T-helper 2 cell treated with Interferon-gamma antibody and Interleukin-4, amounts not matched to agents 5 μg/mL and 100 μg/mL, for 36 hours (primary cell): Measurements from ENCODE around the gene BRMS1L.
"Not testable (repeated sequence)": the region's sequence is repeated elsewhere in the genome, so short reads cannot be mapped to it uniquely, and the experiment has no call there.

Experiments used
- DNase-seq: peaks from one replicate; pipeline ENCODE4 v3.0.0; 2021; ENCODE audit warnings: low spot score
- H3K27ac Mint-ChIP-seq: one replicate; pipeline ENCODE4 v1.8.0; 2021; ENCODE audit warnings: mild to moderate bottlenecking, mixed read lengths
- H3K27me3 Mint-ChIP-seq: one replicate; pipeline ENCODE4 v1.8.0; 2021; ENCODE audit warnings: low read depth, mixed read lengths
- H3K36me3 Mint-ChIP-seq: one replicate; pipeline ENCODE4 v1.8.0; 2021; ENCODE audit warnings: low read depth, mixed read lengths
- H3K4me1 Mint-ChIP-seq: one replicate; pipeline ENCODE4 v1.8.0; 2021; ENCODE audit warnings: low read depth, mixed read lengths
- H3K4me3 Mint-ChIP-seq: one replicate; pipeline ENCODE4 v1.8.0; 2022; ENCODE audit warnings: mild to moderate bottlenecking, moderate library complexity, mixed read lengths
- H3K9me3 Mint-ChIP-seq: one replicate; pipeline ENCODE4 v1.8.0; 2021; ENCODE audit warnings: mixed read lengths

The BRMS1L gene, protein sequence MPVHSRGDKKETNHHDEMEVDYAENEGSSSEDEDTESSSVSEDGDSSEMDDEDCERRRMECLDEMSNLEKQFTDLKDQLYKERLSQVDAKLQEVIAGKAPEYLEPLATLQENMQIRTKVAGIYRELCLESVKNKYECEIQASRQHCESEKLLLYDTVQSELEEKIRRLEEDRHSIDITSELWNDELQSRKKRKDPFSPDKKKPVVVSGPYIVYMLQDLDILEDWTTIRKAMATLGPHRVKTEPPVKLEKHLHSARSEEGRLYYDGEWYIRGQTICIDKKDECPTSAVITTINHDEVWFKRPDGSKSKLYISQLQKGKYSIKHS

DNA sequence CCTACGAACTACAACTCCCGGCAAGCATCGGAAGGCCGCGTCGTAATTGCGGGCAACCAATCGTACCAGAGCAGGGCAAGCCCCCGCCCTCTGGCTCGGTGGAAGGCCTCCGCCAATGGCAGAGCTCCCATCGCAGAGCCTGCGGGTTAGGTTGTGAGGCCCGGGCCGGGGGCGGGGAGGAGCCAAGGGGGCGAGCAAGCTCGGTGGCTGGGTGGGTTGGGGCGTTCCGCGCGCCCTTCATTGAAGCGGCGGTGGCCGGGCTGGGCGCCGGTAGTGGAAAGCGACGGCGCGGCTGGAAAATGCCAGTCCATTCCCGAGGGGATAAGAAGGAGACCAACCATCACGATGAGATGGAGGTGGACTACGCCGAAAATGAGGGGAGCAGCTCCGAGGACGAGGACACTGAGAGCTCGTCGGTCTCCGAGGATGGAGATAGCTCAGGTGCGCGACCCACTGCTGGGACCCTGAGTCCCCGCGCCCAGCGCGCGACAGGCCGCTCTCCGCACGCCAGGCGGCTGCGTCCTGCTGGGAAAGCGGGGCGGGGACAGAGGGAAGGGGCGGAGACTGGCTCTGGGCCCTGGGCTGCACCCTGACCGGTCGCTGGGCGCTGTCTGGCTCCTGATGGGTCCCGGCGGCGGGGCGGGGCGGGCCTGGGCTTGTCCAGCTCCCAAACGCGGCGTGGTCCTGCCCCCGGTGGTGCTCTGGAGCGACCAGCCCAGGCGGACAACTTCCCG is at the start of gene BRMS1L:
Gene BRMS1L (plus strand): TSS at position 121 of the 734 bp plus-strand sequence. CDS start 179 bp downstream, at position 300.
- Mint-ChIP-seq H3K4me3 (peak within 1 kb of the TSS; percentile 94), H3K9me3 (no peaks in the 10 kb centered on the region), H3K27ac (peak within 1 kb of the TSS; percentile 92), H3K4me1 (peaks cover 22% of the 10 kb centered on the region), H3K27me3 (no peaks in the 10 kb centered on the region), H3K36me3 (peaks cover 4% of the 10 kb centered on the region)
- peak; percentile 98 for DNase-seq

DNA sequence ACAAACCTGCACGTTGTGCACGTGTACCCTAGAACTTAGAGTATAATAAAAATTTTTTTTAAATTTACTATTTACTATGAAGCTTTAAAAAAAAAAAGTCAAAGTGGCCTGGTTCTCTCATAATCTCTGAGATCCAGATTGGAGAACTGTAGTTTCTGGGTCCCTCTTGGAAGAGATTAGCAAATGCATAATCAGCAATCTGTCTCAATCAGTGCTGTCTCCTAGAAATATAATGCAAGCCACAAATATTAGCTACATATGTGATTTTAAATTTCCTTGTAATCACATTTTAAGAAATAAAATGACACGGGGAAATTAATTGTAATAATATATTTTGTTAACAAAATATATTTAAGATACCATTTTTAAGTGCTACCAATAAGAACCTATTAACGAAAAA is 49.3 kb upstream of the BRMS1L start:
- Mint-ChIP-seq H3K9me3 (peaks cover 16% of the 10 kb centered on the region), H3K36me3 (peaks cover 8% of the 10 kb centered on the region), H3K27ac (no peak overlapping the region), H3K27me3 (no peaks in the 10 kb centered on the region), H3K4me3 (no peak overlapping the region), H3K4me1 (peaks cover 2% of the 10 kb centered on the region)
- DNase-seq: no peak

DNA sequence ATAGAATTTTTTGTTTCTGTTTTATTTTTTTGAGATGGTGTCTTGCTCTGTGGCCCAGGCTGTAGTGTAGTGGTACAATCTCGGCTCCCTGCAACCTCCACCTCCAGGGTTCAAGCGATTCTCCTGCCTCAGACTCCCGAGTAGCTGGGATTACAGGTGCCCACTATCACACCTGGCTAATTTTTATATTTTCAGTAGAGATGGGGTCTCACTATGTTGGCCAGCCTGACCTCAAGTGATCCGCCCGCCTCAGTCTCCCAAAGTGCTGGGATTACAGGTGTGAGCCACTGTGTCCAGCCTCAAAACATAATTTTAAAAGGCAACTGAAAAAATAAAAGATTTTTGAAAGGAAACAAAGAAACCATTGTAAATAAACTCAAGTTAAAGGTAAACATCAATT is 48.6 kb upstream of the BRMS1L start:
- DNase-seq, H3K4me3 Mint-ChIP-seq, H3K27ac Mint-ChIP-seq, H3K4me1 Mint-ChIP-seq, H3K36me3 Mint-ChIP-seq, H3K27me3 Mint-ChIP-seq: not testable (repeated sequence)
- peaks cover 16% of the 10 kb centered on the region for H3K9me3 Mint-ChIP-seq

DNA sequence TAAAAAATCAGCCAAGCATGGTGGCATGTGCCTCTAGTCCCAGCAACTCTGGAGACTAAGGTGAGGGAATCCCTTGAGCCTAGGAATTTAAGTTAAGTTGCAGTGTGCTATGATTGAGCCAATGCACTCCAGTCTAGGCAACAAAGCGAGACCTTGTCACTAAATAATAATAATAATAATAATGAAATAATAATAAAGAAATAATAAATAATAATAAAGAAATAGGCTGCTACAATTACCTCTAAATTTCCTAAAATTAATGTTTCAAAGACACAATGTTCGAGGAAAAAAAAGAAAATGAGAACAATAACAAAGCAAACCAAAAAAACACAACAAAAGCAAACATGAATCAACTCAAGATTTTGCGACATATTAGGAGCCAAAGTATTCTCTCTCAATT is 46.8 kb upstream of the BRMS1L start:
- Mint-ChIP-seq H3K4me3 (no peak overlapping the region), H3K9me3 (peaks cover 16% of the 10 kb centered on the region), H3K27me3 (no peaks in the 10 kb centered on the region), H3K36me3 (peaks cover 5% of the 10 kb centered on the region), H3K4me1 (peaks cover 3% of the 10 kb centered on the region), H3K27ac (no peak overlapping the region)
- no peak for DNase-seq

DNA sequence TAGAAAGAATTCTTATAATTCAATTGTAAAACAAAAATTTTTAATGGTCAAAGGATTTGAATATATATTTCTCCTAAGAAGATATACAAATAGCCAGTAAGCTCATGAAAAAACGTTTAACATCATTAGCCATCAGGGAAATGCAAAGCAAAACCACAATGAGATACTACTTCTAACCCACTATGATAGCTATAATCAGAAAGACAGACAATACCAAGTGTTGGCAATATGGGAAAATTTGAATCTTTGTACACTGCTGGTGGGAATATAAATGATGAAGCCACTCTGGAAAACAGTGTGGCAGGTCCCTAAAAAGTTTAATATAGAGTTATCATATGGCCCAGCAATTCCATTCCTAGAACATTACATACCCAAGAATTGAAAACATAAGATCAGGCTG is 42.4 kb upstream of the BRMS1L start:
- H3K27ac Mint-ChIP-seq: no peak overlapping the region
- peaks cover 16% of the 10 kb centered on the region for H3K9me3 Mint-ChIP-seq
- H3K36me3 Mint-ChIP-seq: peaks cover 1% of the 10 kb centered on the region
- H3K4me1 Mint-ChIP-seq: peaks cover 5% of the 10 kb centered on the region
- no peak for DNase-seq
- H3K27me3 Mint-ChIP-seq: no peaks in the 10 kb centered on the region
- H3K4me3 Mint-ChIP-seq: no peak overlapping the region

DNA sequence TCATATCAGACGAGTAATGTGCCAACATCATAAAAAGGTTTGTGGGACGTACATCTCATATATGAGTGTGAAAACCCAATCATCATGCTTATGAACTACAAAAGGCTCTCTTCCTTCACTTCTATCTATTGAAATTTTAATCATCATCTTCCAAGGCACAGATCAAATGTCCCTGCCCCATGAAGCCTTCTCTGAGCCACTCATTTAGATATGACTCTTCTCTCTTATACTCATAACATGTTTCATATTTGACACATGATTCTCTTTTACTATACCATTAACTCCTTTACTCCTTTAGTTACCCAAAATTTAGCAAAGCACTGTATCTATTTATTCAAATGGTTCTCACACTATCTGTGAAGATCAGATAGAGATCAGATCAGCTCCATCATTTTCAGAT is 39.3 kb upstream of the BRMS1L start:
- H3K9me3 Mint-ChIP-seq: no peaks in the 10 kb centered on the region
- no peak overlapping the region for H3K27ac Mint-ChIP-seq
- DNase-seq: no peak
- no peaks in the 10 kb centered on the region for H3K36me3 Mint-ChIP-seq
- peaks cover 12% of the 10 kb centered on the region for H3K4me1 Mint-ChIP-seq
- H3K27me3 Mint-ChIP-seq: no peaks in the 10 kb centered on the region
- no peak overlapping the region for H3K4me3 Mint-ChIP-seq

DNA sequence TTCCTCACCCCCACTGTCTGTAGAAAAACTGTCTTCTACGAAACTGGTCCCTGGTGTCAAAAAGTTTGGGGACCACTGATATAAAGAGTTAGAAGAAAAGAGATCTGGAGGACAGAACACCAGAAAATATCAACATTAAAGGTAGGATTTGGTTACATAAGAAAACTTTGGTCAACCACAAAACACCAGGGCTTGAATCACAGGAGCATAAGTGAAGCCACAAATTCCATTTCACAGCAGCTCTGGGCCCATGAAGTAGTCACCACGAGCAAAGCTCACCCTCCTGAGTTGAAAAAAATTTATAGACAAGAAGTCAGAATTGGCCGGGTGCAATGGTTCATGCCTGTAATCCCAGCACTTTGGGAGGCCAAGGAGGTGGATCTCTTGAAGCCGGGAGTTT is 36.5 kb upstream of the BRMS1L start:
- H3K4me3 Mint-ChIP-seq: no peak overlapping the region
- H3K4me1 Mint-ChIP-seq: peaks cover 10% of the 10 kb centered on the region
- no peaks in the 10 kb centered on the region for H3K27me3 Mint-ChIP-seq
- H3K27ac Mint-ChIP-seq: no peak overlapping the region
- H3K9me3 Mint-ChIP-seq: no peaks in the 10 kb centered on the region
- no peaks in the 10 kb centered on the region for H3K36me3 Mint-ChIP-seq
- DNase-seq: peak; percentile 9

DNA sequence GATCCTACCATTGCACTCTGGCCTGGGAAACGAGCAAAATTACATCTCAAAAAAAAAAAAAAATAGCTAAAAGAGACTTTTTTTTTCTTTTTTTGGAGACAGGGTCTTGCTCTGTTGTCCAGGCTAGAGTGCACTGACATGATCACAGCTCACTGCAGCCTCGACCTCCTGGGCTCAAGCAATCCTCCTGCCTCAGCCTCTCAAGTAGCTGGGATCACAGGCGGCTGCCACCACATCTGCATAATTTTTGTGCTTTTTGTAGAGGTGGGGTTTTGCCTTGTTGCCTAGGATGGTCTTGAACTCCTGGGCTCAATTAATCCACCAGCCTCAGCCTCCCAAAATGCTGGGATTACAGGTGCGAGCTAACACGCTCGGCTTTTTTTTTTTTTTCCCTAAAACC is 28.3 kb upstream of the BRMS1L start:
- Mint-ChIP-seq H3K4me1 (peaks cover 15% of the 10 kb centered on the region), H3K9me3 (no peaks in the 10 kb centered on the region), H3K36me3 (no peaks in the 10 kb centered on the region), H3K4me3 (no peak overlapping the region), H3K27ac (no peak overlapping the region), H3K27me3 (no peaks in the 10 kb centered on the region)
- no peak for DNase-seq

DNA sequence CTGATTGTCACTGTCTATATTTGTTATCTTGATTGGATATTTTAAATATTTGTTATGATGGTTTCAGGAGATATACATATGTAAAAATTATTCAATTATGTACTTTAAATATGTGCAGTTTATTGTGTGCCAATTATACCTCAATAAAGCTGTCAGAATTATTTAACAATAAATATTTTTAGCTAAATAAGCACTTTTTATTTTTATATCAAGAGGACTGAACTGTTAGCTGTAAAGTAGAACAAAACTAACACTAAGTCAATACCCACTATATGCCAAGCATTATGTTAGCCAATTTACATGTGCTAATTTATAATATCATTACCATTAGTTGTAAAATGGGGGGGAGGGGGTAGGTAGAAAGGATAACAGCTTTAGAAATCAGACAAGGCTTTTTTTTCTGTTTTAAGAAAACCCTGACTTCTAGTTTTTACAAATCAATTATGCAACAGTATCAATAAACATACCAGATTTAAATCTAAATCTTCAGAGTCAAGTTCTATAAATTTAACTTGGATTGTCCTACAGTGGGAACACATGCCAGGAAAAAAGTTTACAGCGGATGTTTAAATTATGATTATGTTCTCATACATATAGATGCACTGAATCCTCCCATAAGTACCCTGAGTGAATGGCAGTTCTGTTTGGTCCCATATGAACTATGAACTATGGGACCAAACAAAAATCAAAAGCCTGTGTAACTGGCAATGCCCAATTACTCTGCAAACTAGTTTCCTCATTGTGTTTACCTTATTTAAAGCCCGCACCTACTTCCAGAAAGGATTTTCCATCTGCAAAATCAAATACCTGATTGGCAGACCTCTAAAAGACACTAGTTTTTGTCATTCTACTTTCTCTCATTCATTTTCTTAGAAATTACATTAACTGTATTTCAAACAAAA is 19.9 kb upstream of the BRMS1L start:
- H3K4me3 Mint-ChIP-seq: no peak overlapping the region

DNA sequence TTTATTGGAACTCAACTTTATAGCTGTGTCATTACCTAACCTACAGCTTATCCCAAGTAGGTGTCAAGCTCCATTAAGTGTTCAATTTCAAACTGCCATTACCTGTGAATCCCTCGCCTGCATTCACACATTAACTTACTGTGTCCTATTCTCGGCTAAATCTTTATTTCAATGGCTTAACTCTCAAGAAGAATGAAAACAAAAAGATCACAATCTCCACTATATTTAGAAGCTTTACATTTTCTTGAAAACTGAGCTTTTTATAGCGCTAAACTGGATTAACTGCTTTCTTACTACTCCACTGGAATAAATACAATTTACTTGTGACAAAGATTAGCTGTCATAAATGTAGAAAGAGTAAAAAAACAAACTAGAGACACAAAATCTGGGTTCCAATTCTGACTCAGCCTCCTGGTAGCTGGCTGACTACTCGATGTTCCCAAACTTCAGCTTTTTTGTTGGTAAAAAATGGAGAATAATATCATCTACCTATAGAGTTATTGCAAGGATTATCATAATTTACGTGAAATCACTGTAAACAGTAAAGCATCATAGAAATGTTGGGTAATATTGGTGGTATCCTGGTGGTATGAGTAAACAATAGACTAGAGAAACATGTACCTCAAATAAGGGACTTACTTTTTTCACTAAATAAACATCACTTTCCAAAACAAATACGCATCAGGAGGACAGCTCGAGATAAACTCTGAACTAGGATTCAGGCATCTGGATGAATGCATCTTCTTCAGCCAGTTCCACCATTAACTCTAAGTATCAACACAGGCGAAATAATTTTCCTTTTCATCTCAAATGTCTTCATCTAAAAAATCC is 18.8 kb upstream of the BRMS1L start:
- no peak for DNase-seq
- Mint-ChIP-seq H3K27ac (peak overlapping the region; percentile 42), H3K27me3 (peaks cover 2% of the 10 kb centered on the region), H3K4me1 (peaks cover 17% of the 10 kb centered on the region), H3K9me3 (peaks cover 3% of the 10 kb centered on the region), H3K36me3 (peaks cover 5% of the 10 kb centered on the region), H3K4me3 (peak overlapping the region; percentile 75)

More for the DNA sequence above, 19.9 kb upstream of the BRMS1L start:
- H3K27ac Mint-ChIP-seq: no peak overlapping the region
- peaks cover 3% of the 10 kb centered on the region for H3K9me3 Mint-ChIP-seq
- no peak for DNase-seq
- H3K36me3 Mint-ChIP-seq: peaks cover 5% of the 10 kb centered on the region
- H3K4me1 Mint-ChIP-seq: peaks cover 21% of the 10 kb centered on the region
- H3K27me3 Mint-ChIP-seq: peaks cover 2% of the 10 kb centered on the region

DNA sequence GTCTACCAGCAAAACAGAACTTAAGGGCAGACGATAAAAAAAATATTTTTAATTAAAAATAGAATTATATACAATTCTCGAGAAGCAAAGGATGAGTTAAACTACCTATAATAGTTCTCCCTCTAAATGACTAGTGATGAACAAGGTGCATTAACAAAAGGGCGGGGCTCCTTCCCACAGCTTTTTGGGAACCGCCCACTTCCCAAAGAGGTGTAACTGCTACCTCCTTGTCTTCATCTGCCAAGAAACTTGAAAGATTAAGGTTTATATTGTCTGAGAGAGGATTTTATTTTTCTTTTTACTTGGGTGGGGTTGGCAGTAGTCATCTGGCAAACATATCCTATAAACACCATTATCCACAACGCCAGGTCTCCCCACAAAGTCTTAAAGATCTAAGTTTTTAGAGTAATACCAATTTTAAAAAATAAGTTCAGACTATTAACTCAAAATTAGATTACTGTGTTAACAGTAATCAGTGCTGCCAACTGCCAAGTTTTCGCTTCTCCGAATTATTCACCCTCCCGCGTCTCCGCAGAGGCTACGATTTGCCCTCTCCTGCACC is 18.0 kb upstream of the BRMS1L start:
- peaks cover 2% of the 10 kb centered on the region for H3K27me3 Mint-ChIP-seq
- no peak for DNase-seq
- peak overlapping the region; percentile 100 for H3K4me3 Mint-ChIP-seq
- peaks cover 2% of the 10 kb centered on the region for H3K36me3 Mint-ChIP-seq
- peak overlapping the region; percentile 97 for H3K27ac Mint-ChIP-seq
- H3K4me1 Mint-ChIP-seq: peaks cover 17% of the 10 kb centered on the region
- peaks cover 3% of the 10 kb centered on the region for H3K9me3 Mint-ChIP-seq

DNA sequence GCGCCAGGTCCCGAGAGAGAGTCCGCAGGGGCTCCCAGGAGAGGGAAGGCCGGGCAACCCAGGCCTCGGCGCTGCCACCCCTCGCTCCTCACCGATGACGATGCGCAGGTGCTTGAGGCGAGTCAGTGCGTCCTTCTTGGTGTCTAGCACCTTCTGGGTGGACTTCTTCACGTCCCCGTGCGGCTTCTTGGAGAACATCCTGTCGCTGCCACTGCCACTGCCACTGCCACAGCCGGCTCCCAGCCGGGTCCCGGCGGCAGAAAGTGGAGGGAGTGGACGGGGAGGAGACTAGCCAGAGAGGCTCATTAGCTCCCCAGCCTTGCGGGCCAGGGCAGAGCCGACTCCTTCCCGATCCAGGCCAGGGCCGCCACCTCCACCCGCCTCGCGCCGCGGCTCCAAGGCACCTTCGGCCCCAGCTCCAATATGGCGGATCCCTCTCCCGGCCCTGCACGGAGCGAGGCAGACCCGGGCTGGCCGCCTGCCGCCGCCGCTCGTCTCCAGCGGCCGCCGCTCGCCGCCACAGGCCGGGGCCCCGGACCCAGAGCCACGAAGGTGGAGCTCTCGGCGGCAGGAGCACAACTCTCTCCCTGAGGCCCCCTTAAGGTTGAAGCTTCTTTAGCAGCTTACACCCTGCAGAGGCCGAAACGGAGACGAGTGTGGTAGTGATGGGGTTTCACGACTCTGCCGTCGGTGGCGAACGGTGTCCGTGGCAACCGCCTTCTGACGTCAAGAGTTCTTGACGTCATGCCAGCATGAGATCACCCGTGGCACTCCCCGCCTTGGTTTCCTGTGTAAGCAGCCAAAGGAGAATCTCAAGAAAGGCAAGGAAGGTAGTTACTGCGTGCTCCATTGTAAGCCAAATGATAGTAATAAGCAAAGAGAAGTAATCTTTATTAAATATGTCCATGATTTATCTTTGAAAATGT is 17.2 kb upstream of the BRMS1L start, which contains the start of gene RALGAPA1:
Gene RALGAPA1 (minus strand): TSS at position 658 of the 926 bp plus-strand sequence. CDS start 460 bp downstream, at position 198.
- not testable (repeated sequence) for H3K27me3 Mint-ChIP-seq, H3K36me3 Mint-ChIP-seq, H3K9me3 Mint-ChIP-seq

More for the DNA sequence above, 17.2 kb upstream of the BRMS1L start, which contains the start of gene RALGAPA1:
- Mint-ChIP-seq H3K4me3 (peak within 1 kb of the TSS; percentile 100), H3K4me1 (peaks cover 17% of the 10 kb centered on the region), H3K27ac (peak within 1 kb of the TSS; percentile 97)
- DNase-seq: peak; percentile 89
